Measurements from ENCODE around the gene AICDA.

AICDA gene

DNA sequence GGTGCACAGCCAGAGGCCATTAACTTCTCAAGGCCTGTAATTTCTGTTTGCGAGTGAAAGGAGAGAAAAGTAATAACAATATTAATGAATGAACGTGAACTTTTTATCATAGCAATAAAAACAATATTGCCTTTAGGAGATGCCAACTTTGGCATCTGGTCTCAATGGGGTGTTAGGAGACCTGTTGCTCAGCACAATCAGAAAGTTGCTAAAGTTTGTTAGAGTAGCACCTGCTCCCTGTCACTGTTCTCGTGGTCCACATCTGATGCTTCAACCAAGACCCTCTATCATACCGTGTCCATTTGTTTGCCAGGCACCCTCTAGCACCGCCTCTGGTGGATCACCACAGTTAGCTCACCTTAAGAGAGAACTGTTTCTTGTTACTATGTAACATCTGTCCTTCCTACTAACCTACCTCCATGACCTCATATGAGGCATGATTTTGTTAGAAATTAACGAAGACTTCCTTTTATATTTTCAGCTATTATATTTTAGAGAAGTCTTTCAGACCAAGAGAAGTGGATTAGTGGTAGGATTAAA is 59.5 kb downstream of the AICDA start:
- no peak for DNase-seq

Measured in EL (cell line).